ENCODE results near the gene MGAM2.

DNA sequence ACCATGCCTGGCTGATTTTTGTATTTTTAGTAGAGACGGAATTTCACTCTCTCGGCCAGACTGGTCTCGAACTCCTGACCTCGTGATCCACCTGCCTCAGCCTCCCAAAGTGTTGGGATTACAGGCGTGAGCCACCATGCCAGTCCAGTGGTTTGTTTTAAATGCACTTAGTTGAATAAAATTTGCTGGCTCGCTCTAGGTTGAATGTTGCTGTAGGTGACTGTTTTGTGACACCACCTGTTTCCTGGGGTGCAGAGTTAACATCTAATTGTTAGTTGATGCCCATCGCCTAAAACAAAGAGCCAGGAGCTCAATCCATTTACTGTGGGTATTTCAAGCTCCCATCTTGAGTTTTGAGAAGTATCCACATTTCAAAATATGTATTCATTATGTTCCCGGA lies 31.2 kb downstream of the MGAM2 start:
- TF ChIP-seq, protein P1, sequence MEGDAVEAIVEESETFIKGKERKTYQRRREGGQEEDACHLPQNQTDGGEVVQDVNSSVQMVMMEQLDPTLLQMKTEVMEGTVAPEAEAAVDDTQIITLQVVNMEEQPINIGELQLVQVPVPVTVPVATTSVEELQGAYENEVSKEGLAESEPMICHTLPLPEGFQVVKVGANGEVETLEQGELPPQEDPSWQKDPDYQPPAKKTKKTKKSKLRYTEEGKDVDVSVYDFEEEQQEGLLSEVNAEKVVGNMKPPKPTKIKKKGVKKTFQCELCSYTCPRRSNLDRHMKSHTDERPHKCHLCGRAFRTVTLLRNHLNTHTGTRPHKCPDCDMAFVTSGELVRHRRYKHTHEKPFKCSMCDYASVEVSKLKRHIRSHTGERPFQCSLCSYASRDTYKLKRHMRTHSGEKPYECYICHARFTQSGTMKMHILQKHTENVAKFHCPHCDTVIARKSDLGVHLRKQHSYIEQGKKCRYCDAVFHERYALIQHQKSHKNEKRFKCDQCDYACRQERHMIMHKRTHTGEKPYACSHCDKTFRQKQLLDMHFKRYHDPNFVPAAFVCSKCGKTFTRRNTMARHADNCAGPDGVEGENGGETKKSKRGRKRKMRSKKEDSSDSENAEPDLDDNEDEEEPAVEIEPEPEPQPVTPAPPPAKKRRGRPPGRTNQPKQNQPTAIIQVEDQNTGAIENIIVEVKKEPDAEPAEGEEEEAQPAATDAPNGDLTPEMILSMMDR (IDR thresholded peaks at IDR 0.05): no peak
- no peak for TF ChIP-seq POLR2A (IDR thresholded peaks at IDR 0.05)

All from Peyer's patch (tissue), 4 donors.